Stimulated activated CD4-positive, alpha-beta T cell treated with anti-CD3 and anti-CD28 coated beads, Interleukin-12 subunit alpha, Interleukin-12 subunit beta, amount 100 ng/mL, for 48 hours (primary cell): ENCODE data around the gene SRSF5.

Source experiments
- DNase-seq, 3 donors: peaks; one replicate each; pipeline ENCODE4 v3.0.0-alpha.2; 2020; ENCODE audit warnings: low read depth in 2 of 3, low spot score in 1 of 3

The SRSF5 gene

DNA sequence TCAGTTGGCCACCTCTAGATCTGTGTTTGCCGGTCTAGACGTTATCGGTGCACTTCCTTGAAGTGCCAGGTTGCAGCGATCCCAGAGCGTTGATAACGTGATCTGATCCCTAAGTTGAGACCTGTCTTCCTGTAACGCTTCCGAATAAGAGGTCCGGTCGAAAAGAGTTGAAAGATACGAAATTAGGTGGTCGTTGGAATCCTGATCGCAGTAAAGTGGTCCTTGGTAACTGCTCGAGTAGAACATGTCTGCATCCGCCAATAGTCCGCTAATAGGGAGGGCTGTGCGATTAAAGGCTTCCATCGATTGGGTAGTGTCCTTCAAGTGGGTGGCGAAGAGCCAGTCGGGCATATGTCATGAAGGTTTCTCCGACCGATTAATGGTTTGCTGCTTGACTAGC is 2.7 kb downstream of the SRSF5 start:
- DNase-seq, result no peak

GRCh38 chr14:69770559-69770958 is 3.6 kb downstream of the SRSF5 start:
- DNase-seq, result no peak

GRCh38 chr14:69771136-69771535 is 4.2 kb downstream of the SRSF5 start:
- no peak for DNase-seq

DNA sequence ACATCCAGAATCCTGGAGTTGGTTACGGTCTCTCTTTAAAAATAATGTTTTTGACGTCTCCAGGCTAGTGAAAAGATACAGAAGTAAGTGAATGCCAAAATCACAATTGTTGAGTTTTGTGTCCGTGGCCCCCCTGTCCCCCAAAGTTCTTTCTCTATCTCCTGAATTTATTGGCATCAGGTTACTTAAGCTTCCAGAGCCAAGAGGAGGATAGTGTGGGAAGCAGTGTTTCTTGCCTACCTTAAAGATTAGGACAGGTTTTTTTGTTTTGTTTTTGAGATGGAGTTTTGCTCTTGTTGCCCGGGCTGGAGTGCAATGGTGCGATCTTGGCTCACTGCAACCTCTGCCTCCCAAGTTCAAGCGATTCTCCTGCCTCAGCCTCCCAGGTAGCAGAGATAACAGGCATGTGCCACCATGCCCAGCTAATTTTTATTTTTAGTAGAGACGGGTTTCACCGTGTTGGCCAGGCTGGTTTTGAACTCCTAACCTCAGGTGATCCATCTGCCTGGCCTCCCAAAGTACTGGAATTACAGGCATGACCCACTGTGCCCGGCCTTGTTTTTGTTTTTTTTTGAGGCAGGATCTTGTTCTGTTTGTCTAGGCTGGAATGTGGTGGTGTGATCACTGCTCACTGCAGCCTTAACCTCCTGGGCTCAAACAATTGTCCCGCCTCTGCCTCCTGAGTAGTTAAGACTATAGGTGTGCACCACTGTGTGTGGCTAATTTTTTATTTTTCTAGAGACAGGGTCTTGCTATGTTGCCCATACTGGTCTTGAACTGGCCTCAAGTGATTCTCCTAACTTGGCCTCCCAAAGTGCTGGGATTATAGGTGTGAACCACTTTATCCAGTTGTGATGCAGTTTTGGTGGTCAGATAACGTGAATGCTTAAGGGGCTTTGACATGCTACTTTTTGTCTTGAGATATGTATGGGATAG is 5.4 kb downstream of the SRSF5 start:
- no peak for DNase-seq

- no peak for DNase-seq
Observed at GRCh38 chr14:69773571-69774276, 6.8 kb downstream of the SRSF5 start.

- DNase-seq, result no peak
Observed at GRCh38 chr14:69775012-69775411, 8.1 kb downstream of the SRSF5 start.

GRCh38 chr14:69776875-69777453 is 10.0 kb downstream of the SRSF5 start:
- no peak for DNase-seq

DNA sequence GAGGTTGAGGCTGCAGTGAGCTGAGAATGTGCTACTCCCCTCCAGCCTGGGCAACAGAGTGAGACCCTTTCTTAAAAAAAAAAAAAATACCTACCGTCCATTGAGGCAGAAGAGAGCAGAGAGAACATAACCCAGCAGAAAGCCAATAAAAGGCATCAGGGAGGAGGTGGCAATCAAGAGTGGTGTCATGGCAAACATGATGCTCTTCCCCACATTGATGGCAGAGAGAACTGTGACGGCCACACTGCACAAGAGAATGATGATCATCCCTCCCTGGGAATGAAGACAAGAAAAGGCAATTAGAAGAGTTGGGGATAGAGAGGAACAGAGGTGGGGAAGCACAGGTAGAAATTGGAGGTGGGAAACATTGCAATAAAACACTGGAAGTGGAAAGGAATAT is 12.1 kb downstream of the SRSF5 start:
- no peak for DNase-seq

DNA sequence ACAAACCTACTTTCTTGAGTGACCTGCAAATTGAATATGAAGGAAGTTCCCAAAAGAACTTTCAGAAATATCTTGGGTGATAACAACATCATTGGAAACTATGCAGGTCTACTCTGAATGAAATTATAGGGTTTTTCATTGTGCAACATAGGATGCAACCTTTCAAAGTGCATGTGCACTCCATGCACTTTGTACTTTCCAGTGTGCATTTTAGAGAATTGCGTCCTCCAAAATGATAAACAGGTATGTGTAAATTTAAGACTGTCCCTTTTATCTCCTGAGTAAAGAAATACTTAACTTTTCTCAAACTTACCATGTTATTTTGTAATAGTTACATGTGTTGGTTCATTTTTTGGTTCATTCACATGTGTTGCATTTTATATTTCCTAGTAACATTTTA is 13.2 kb downstream of the SRSF5 start:
- no peak for DNase-seq

GRCh38 chr14:69780952-69781351 is 14.0 kb downstream of the SRSF5 start:
- DNase-seq, result no peak

DNA sequence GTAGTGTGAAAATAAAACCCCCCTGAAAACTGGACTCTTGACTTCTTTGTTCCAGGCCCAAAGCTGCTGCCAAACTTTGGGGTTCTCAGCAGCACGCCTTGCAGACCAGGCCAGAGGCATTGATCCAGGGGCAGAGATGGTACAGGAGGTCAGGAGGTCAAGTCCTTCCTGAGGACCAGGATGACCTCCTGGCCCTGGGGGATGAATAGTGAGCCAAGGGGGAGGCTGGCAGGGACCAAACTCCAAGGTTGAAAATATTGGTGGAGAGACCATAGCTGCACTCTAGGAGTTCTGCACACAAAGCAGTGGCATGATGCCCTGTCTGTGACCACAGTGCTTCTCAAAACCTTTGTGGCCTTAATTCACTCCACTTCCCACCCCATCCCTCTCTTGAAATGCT is 18.0 kb downstream of the SRSF5 start:
- no peak for DNase-seq

GRCh38 chr14:69786603-69787002 is 19.7 kb downstream of the SRSF5 start:
- no peak for DNase-seq

- DNase-seq, result no peak
Observed at GRCh38 chr14:69789118-69789640, 22.2 kb downstream of the SRSF5 start.

DNA sequence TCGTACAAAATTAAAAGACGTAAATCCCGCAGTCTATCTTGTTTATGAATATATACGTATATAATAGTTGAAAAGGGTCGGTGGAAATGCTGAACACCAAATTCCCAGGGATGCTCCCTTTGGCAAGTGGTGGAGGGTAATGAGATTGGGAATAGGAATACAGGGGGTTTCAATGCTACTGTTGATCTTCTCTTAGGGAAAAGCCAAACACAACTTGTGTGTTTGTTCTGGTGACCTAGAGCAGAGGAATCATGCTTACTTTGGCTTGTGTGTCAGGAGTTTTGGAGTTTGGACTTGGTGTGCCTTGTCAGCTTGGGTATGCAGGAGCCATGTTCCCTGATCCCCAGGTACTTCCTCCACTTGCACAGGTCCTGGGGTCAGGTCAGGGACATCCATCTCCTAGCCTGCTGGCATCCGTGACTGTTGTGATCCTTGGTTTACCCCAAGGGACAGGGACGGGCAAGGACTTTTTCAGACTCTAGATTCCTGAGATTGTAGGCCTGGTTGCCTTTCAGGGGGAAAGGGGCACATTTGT is 26.0 kb downstream of the SRSF5 start:
- no peak for DNase-seq

DNA sequence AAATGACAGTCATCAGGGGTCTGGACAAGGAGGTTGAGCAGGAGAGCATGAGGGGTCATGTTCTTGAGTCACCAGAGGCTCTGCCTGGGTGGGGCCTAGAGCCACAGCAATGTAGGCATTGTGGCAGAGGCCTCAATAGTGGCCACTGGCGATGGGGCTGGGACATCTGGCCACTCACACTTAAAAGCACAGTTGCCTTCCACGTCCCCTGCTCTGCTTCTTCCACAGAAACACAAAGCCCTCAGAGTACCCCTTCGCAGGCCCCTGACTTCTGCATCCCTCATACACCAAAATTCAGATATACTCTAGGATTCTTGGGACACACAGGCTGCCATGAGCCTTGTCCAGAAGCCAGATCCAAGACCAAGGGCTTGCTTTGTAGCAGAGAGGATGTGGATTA is 27.8 kb downstream of the SRSF5 start:
- DNase-seq, result no peak

DNA sequence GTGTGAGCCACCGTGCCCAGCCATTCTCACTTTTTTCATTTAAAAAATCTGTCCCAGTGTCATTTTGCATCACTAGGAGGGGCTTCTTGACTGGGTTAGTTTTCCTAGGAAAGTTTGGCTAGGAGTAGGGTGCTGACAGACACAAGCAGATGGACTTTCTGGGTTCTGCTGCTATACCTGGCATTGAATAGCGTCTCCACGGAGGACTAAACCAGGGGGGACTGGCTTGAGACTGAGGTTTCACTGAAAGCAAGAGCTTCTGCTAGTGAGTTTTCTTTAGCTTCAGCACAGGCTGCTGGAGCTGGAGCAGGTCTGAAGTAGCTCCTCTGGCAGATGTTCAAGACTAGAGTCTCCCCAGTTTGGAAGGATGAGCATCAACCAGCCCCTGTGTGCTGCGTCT is 28.7 kb downstream of the SRSF5 start:
- DNase-seq, result no peak

- no peak for DNase-seq
Observed at GRCh38 chr14:69796797-69797500, 30.0 kb downstream of the SRSF5 start, which contains the start of gene SLC10A1. Gene SLC10A1, minus strand, starts transcription at chr14:69797241. Its CDS starts 86 bp downstream, at chr14:69797155.

DNA sequence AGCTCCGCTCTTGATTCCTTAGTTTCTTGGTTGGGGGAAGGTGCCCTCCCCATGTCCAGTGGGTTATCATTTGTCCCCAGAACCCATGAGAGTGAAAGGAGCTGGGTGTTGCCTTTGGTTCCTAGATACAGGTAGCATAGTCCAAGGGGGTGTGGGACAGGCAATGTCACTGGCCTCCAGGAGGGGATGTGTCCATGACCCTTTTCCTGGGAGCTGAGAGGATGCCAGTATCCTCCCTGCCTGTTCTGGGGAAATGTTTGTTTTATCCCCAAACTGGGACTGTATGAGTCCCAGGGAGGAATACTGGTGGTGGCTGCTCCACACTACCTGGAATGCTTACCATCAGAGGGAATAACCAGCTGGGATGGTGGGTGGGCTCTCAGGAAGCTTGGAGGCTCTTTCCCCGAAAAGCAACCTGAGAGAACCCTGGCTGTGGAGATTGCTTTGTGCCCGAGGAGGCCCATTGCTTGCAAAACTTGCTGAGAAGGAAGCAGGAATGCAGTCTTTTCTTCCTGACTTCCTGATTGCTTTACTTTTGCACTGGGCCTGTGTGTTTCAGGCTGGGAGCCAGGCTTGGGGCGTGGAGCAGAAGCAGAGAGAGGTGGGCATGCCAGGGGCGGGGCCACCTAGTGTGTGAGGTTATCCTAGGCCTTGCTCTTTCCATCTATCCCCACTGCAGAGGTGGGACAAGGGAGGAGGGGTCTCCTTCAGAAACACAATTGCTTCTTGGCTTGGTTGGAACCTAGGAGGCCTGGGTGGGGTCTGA is 30.8 kb downstream of the SRSF5 start:
- DNase-seq, result no peak

DNA sequence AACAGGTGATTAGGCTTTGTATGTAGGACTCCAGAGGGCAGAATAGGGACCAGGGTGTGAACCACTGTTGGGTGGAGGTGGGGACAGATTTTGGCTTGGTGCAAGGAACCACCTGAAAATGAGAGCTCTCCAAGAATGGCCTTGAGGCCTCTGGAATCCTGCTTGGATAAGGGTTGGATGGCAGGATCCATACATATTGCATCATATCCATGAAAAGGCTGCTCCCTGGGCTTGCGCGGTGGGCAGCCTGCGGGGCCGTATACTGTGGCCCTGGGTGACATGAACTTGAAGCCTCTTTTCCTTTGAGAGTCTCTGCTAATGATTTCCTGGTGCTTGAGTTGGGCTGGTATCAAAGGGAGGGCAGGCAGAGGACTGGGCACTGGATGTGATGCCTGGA is 31.4 kb downstream of the SRSF5 start:
- no peak for DNase-seq

- DNase-seq, result no peak
Observed at GRCh38 chr14:69803753-69804152, 36.8 kb downstream of the SRSF5 start.
